PC-9 (cell line): ENCODE results near the gene NMNAT3.

Source experiments
- CTCF ChIP-seq: fragments of 200-600 bp; sonication (generic); conservative IDR thresholded peaks from 2 replicates; pipeline ENCODE4 v1.6.1; 2017; ENCODE audit warnings: mixed run types, antibody characterized with exemption, mild to moderate bottlenecking, moderate library complexity
- EZH2 ChIP-seq: fragments of 200-600 bp; sonication (generic); IDR thresholded peaks from 2 replicates; pipeline ENCODE4 v1.8.0; 2017; ENCODE audit warnings: antibody characterized with exemption, low read depth

- TF ChIP-seq CTCF: no peak
- no peak for TF ChIP-seq EZH2
These were observed 18.5 kb upstream of the NMNAT3 start for GRCh38 chr3:139696314-139696604.
